GM19238 (cell line): ENCODE results near the gene NCK2.

Source experiments
- DNase-seq: peaks from one replicate; pipeline ENCODE4 v3.0.0; 2011; ENCODE audit warnings: low spot score; ENCODE audit not compliant: insufficient read length

The NCK2 gene

DNA sequence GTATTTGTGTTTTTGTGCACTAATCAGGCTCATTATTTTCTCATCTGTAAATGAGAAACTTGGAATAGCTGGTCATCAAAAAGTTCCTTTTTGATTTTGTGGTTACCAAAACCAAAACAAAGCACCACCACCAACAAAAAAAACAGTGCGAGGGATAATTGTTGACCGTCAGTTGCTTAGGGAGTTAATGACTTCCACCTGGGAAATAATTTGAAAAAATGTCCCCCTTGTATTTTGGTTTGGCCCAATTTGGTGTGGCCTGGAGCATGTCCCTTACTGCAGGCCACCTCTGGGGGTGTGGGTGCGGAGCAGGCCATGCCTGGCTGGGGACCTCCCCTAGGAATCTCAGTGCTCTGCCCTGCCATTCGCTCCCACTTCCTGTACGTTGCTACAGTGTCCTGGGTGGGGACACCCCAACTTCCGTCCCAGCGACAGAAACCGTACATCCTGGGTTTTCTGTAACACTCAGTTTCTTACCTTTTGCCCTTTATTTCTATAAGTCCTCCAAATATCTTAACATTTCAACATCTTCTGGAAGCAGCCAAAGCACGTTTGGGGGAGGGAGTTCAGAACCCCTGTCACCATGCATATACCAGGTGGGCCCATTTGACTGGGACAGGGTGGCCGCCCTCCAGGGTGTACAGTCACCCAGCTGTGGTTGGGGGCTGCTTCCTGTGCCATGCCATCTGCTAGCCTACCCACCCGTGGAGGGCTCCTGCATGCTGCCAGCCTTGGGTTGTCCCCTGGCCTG lies 31.3 kb downstream of the NCK2 start:
- no peak for DNase-seq

- DNase-seq: no peak
Measured at GRCh38 chr2:105776560-105776928, 31.8 kb downstream of the NCK2 start.

GRCh38 chr2:105777031-105777482 lies 32.3 kb downstream of the NCK2 start:
- DNase-seq: no peak

DNA sequence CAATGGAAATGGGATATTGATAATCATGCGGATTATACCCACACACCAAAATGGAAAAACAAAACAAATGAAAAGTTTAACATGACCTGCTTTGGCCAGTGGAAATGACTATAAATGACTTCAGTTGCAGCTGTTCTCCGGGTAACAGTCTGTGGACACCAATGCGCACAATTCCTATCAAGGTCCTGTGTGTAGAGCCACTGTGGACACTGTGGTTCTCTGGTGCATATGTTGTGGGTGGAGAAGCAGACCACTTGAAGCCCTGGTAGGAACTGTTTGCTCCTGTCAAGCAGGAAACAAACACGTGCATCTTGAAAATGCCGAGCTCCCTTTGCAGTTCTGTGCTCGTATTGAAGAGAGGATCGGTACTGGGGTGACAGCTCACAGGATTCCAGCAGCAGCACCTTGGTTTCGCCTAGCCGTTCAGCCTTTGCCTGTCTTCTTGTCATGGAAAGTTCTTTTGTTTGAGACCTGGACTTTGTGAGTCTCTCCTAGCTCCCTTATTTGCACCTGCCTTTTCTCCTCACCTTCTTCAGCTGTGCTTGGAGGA lies 32.9 kb downstream of the NCK2 start:
- DNase-seq: no peak

- DNase-seq: no peak
Measured at GRCh38 chr2:105778080-105778607, 33.4 kb downstream of the NCK2 start.

DNA sequence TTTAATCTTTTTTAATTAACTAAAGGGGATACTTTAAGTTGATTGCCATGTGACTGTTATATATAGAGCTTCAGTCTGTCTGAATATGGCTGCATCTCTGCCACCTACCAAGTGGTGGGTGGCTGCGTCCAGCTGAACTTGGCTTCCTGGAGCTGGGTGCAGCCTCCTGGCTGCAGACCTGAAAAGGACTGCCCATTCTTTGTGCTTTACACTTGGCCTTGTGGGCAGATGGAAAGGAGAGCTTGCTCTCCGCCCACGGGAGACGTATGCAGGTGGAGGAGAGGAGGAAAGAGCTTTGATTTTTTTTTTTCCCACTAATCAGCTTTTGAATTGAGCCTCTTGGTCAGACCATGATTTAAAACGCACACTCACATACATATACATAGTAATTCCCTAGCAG lies 34.7 kb downstream of the NCK2 start:
- DNase-seq: no peak

- DNase-seq: no peak
Measured at GRCh38 chr2:105780606-105781005, 35.9 kb downstream of the NCK2 start.

DNA sequence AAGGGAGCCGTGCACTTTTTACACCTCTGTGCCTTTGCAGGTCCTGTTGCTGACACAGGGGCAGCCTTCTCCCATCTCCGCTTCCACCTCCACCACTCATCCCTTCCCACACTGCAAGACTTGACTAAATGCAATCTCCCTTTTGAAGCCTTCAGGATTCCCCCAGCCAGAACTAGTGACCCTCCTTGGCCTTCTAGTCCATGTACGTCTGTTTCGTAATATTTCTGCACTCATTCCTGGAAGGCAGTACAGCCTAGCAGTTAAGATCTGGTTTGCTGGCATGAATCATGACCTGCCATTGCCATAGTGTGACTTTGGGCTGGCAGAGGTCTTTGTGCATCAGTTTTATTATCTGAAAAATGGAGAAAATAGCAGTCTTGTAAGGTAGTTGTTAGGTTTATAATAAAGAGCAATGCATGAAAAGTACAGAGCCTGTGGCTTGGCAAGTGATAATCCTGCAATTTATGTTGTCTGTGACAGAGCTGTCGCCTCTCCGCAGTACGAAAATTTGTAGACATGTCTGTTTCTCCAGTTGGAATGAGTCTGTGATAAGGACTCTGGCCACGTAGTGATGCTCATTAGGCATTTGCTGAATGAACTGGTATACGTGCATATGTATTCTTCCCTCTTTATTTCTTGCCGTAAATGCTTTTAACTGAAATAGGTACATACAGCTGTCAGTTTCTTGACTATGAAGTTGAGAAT lies 36.7 kb downstream of the NCK2 start:
- DNase-seq: no peak

- no peak for DNase-seq
Measured at GRCh38 chr2:105782123-105782522, 37.4 kb downstream of the NCK2 start.

DNA sequence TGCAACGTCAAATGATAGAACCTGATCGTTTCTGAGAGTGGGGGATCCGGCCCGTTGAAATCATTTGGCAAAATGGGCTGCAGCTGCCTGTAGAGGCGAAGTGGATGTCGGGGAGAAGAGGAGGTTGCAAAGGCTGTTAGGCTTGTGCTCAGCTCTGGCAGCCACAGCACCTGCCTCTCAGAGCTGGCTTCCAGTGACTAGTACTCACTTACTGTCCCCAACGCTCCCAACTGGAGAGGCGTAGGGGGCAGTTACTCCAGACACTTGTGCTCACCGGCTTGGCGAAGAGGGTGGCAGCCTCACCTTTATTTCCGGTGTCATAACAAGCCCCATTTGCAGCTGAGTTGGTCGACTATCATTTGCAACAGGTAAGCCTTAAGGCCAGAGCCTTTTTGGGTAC lies 37.9 kb downstream of the NCK2 start:
- DNase-seq: no peak

- DNase-seq: no peak
Measured at GRCh38 chr2:105783151-105783738, 38.5 kb downstream of the NCK2 start.

- no peak for DNase-seq
Measured at GRCh38 chr2:105783972-105784371, 39.3 kb downstream of the NCK2 start.

GRCh38 chr2:105784589-105784988 lies 39.9 kb downstream of the NCK2 start:
- DNase-seq: no peak

DNA sequence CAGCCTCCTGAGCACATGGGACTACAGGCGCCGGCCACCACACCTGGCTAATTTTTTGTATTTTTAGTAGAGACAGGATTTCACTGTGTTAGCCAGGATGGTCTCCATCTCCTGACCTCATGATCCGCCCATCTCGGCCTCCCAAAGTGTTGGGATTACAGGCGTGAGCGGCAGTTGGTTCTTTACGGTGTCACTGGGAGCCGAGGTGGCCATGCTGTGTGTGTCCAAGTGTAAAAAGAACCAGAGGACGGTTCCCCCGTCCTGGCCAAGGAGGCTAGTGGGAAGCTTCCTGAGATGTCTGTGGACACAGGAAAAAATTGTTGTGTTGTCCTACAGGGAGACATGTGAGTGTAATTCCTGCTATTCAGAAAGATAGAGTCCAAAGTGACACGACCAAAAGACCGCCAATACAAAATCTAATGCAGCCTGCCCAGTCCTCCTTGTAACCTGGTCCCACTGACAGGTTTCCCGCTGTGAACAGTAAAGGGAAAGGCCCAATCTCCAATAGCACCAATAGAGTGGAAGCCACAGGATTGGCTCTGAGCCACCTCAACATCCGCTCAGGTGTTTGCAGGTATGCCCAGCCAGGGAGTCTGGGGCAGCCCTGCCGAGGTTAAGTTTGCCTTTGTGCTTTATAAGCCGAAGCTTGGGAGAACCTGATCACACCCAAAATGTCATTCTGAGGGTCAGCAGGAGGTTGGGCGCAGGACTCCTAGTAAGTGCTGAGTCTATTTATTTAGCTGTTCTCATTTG lies 40.6 kb downstream of the NCK2 start:
- no peak for DNase-seq

DNA sequence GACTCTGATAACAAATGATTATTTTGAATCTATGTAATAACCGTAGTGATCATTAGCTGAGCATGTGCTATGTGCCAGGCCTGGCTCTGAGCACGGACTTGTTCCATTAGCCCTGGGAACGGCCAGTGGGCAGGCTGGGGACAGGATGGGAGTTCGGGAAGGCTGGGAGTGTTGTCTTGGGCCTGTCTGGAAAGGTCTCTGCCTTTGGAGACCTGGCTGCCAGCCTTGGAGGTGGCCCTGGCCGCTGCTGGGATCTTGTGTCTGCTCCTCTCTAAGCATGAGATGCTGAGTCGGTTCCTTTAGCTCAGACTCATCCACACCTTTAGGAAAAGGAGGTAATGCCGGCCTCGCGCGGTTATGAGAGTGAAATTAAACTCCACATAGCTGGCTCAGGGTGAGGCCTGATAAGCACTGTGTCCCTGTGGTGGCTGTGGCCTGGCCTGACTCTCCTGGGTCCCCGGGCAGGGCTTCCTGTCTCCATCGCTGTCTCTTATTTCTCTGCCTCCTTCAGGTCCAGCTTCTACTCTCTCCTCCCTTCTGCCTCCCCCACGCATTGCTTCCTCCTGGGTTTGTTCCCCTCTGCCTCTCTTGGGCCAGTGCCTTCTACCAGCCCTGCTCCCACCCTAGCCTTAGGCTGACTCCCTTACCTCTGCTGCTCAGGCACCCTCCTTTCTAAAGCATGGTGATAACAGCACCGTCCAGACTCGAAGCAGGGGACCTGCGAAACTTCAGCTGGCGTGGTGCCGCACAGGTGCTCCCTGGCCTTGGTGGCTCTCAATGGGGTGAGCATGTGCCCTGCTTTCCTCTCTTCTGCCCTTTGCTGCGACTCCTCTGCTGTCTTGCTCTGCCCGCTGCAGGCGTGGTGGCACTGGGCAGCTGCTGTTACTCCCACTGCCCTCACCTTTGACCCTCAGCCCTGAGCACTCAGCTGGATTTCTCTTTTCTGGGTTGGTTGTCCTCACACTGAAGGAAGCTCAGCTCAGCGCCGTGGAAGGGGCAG lies 41.8 kb downstream of the NCK2 start:
- no peak for DNase-seq

GRCh38 chr2:105787376-105788318 lies 42.9 kb downstream of the NCK2 start:
- no peak for DNase-seq

DNA sequence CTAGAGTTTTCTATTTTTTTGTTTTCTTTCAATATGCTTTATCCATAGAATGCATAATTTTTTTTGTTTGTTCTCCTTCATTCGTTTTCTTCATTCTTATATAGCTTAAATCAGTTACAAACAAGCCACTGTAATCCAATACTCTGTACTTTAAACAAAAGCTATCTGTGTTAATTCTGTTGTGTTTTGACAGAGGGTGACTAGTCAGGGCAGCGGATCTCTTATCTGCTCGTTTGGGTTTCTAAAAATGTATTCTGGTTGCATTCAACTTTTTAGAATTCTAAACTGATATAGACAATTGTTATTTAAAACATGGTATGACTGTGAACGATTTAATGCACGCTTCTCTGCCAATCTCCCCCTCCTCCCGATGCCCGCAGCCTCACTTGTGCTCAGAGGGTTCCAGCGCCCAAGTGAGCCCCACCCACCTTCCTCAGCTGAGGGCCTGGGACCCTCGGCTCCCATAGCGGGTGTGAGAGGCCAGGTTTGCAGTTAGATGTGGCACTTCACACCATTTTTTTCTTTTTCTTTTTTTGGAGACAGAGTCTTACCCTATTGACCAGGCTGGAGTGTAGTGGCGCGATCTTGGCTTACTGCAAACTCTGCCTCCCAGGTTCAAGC lies 44.1 kb downstream of the NCK2 start:
- no peak for DNase-seq

GRCh38 chr2:105789745-105790460 lies 45.2 kb downstream of the NCK2 start:
- DNase-seq: no peak
